Measurements from ENCODE around the gene CNPY4. TPM values are rescaled to one million over a fixed set of nuclear protein-coding genes. Genes with fewer than 3 reads are reported as not detected.

Gene CNPY4
- polyA plus RNA-seq, 1 donor from 2014 or later: 35.8 TPM

GRCh38 chr7:100124301-100125230 lies 5.1 kb downstream of the CNPY4 start:
- H3K4me2 ChIP-seq (ENCODE audit: low read length): no peak overlapping the region
- H3K9me2 ChIP-seq (ENCODE audit: insufficient read depth, low read length): no peaks in the 10 kb centered on the region
- no peaks in the 10 kb centered on the region for H3K27me3 ChIP-seq (ENCODE audit: insufficient read depth, low read depth, low read length)
- no peak overlapping the region for H3K9ac ChIP-seq (ENCODE audit: low read length)
- no peaks in the 10 kb centered on the region for H4K20me1 ChIP-seq (ENCODE audit: insufficient read depth)
- peaks cover 4% of the 10 kb centered on the region for H3K79me2 ChIP-seq (replicated peaks; ENCODE audit: insufficient read depth, low read length)
- no peak overlapping the region for H2AFZ ChIP-seq (ENCODE audit: low read depth, low read length)
- no peaks in the 10 kb centered on the region for H3K9me3 ChIP-seq (ENCODE audit: low read length)
- H3F3A ChIP-seq (ENCODE audit: insufficient read depth, low read length, poor library complexity, severe bottlenecking): peaks cover 3% of the 10 kb centered on the region
- no peak for TF ChIP-seq EP300 (conservative IDR thresholded peaks at IDR 0.05; ENCODE audit: poor library complexity, severe bottlenecking)
- TF ChIP-seq CTCF (IDR thresholded peaks at IDR 0.05; ENCODE audit: poor library complexity, severe bottlenecking): no peak
- TF ChIP-seq POLR2AphosphoS5 (IDR thresholded peaks at IDR 0.05): no peak
- TF ChIP-seq MXI1 (conservative IDR thresholded peaks at IDR 0.05; ENCODE audit: poor library complexity, severe bottlenecking): no peak
- TF ChIP-seq SMC3 (conservative IDR thresholded peaks at IDR 0.05; ENCODE audit: poor library complexity): no peak
- TF ChIP-seq EZH2 (IDR thresholded peaks at IDR 0.05; ENCODE audit: borderline replicate concordance, insufficient read depth, low read length, poor library complexity, severe bottlenecking): no peak
- no peak for TF ChIP-seq RAD21 (conservative IDR thresholded peaks at IDR 0.05)
- no peak for TF ChIP-seq TAF1 (IDR thresholded peaks at IDR 0.05; ENCODE audit: low read depth)
- TF ChIP-seq REST (IDR thresholded peaks at IDR 0.05; ENCODE audit: borderline replicate concordance): no peak
- H3K36me3 ChIP-seq (ENCODE audit: insufficient read depth, low read length): peaks cover 8% of the 10 kb centered on the region
- no peak overlapping the region for H3K4me3 ChIP-seq (ENCODE audit: low read length)
- no peak overlapping the region for H3K27ac ChIP-seq (ENCODE audit: low read length)

- Histone ChIP-seq H3K9me2 (ENCODE audit: insufficient read depth, low read length) (no peaks in the 10 kb centered on the region), H3K4me2 (ENCODE audit: low read length) (peak overlapping the region; percentile 80), H3K27me3 (ENCODE audit: insufficient read depth, low read depth, low read length) (no peaks in the 10 kb centered on the region), H2AFZ (ENCODE audit: low read depth, low read length) (peak overlapping the region; percentile 46), H3K9me3 (ENCODE audit: low read length) (no peaks in the 10 kb centered on the region), H3F3A (ENCODE audit: insufficient read depth, low read length, poor library complexity, severe bottlenecking) (peaks cover 3% of the 10 kb centered on the region), H3K79me2 (replicated peaks; ENCODE audit: insufficient read depth, low read length) (no peaks in the 10 kb centered on the region), H3K4me3 (ENCODE audit: low read length) (peak overlapping the region; percentile 87), H4K20me1 (ENCODE audit: insufficient read depth) (no peaks in the 10 kb centered on the region), H3K36me3 (ENCODE audit: insufficient read depth, low read length) (peaks cover 8% of the 10 kb centered on the region), H3K27ac (ENCODE audit: low read length) (peak overlapping the region; percentile 97), H3K9ac (ENCODE audit: low read length) (peak overlapping the region; percentile 92)
- TF ChIP-seq CTCF (IDR thresholded peaks at IDR 0.05; ENCODE audit: poor library complexity, severe bottlenecking): peak; percentile 27
- no peak for TF ChIP-seq EP300 (conservative IDR thresholded peaks at IDR 0.05; ENCODE audit: poor library complexity, severe bottlenecking)
These were observed 7.0 kb downstream of the CNPY4 start for GRCh38 chr7:100126239-100126930.
